ENCODE results near the gene COL1A2. TPM values are rescaled to one million over a fixed set of nuclear protein-coding genes. Genes with fewer than 3 reads are reported as not detected.

The COL1A2 gene
- polyA plus RNA-seq, 3 donors: not detected

DNA sequence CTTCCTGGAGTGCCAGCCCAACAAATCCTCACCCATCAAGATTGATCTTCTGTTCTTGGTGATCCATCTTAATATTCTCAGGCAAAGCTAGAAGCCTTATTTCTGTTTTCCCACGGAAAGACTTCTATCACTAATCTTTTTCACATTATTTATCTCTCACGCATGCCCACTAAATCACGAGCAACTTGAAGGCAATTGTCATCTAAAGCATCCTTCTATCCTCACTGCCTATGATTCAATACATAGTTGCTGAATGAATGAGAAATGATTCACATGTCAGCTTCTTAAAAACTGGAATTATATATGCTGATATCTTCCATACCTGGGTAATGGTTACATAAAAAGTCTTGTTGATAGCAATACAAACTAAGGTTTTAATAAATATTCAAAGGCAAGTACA lies 12.6 kb upstream of the COL1A2 start:
- no peak for DNase-seq
- Histone ChIP-seq H2AFZ (ENCODE audit: insufficient read depth, low read depth, low read length, poor library complexity, severe bottlenecking) (no peak overlapping the region), H3K4me3 (replicated peaks in 1 of 3; ENCODE audit: low read depth in 2 of 3, low read length in 3 of 3) (no peak overlapping the region), H4K20me1 (ENCODE audit: insufficient read depth, low read length) (no peaks in the 10 kb centered on the region), H3K4me1 (ENCODE audit: control insufficient read depth in 1 of 2, insufficient read depth in 2 of 2, low read length in 2 of 2) (no peaks in the 10 kb centered on the region), H3K4me2 (replicated peaks; ENCODE audit: extremely low read depth, low read length, poor library complexity, severe bottlenecking) (no peak overlapping the region), H3K27ac (ENCODE audit: low read depth in 1 of 2, low read length in 2 of 2) (no peak overlapping the region), H3K27me3 (ENCODE audit: control insufficient read depth in 2 of 2, insufficient read depth in 2 of 2, low read length in 2 of 2) (no peaks in the 10 kb centered on the region), H3K9me3 (replicated peaks in 1 of 2; ENCODE audit: control insufficient read depth in 1 of 2, insufficient read depth in 1 of 2, low read length in 2 of 2) (no peaks in the 10 kb centered on the region), H3K79me2 (ENCODE audit: insufficient read depth, low read length) (no peaks in the 10 kb centered on the region), H3K36me3 (replicated peaks in 1 of 2; ENCODE audit: control insufficient read depth in 1 of 2, insufficient read depth in 2 of 2, low read length in 2 of 2) (no peaks in the 10 kb centered on the region), H3K9ac (ENCODE audit: insufficient read depth, low read length, poor library complexity, severe bottlenecking) (no peak overlapping the region)
- intact Hi-C loops (cut with micrococcal nuclease): no loop called here
- H3K27ac Mint-ChIP-seq: no peak overlapping the region
- no peaks in the 10 kb centered on the region for H3K9me3 Mint-ChIP-seq
- no peaks in the 10 kb centered on the region for H3K4me1 Mint-ChIP-seq
- TF ChIP-seq, protein P1, sequence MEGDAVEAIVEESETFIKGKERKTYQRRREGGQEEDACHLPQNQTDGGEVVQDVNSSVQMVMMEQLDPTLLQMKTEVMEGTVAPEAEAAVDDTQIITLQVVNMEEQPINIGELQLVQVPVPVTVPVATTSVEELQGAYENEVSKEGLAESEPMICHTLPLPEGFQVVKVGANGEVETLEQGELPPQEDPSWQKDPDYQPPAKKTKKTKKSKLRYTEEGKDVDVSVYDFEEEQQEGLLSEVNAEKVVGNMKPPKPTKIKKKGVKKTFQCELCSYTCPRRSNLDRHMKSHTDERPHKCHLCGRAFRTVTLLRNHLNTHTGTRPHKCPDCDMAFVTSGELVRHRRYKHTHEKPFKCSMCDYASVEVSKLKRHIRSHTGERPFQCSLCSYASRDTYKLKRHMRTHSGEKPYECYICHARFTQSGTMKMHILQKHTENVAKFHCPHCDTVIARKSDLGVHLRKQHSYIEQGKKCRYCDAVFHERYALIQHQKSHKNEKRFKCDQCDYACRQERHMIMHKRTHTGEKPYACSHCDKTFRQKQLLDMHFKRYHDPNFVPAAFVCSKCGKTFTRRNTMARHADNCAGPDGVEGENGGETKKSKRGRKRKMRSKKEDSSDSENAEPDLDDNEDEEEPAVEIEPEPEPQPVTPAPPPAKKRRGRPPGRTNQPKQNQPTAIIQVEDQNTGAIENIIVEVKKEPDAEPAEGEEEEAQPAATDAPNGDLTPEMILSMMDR (IDR thresholded peaks at IDR 0.05): no peak
- no peaks in the 10 kb centered on the region for H3K27me3 Mint-ChIP-seq (ENCODE audit: low read depth in 3 of 3)
- no peaks in the 10 kb centered on the region for H3K36me3 Mint-ChIP-seq
- H3K4me3 Mint-ChIP-seq: no peak overlapping the region
- WGBS (ENCODE audit: insufficient coverage): no CpG with 5 or more reads among the region's 3 CpGs

DNA sequence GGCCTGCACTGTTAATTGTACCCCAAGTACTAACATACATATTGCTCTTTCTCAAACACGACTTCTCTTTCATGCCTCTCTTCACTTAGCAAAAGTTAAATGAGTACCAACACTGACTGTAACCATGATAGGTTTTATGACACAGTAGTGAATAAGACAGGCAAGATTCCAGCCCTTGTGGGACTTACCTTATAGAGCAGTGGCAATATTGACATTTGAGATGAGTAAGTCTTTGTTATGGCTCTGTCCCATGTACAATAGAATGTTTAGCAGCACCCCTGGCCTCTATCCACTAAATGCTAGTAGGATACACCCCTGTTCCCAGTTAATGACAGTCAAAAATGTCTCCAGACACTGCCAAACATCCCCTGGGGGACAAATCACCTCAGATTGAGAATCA lies 11.9 kb upstream of the COL1A2 start:
- no peak overlapping the region for H3K4me3 Mint-ChIP-seq

More for the DNA sequence above, 11.9 kb upstream of the COL1A2 start:
- Histone ChIP-seq H3K27me3 (ENCODE audit: control insufficient read depth in 2 of 2, insufficient read depth in 2 of 2, low read length in 2 of 2) (no peaks in the 10 kb centered on the region), H3K9ac (ENCODE audit: insufficient read depth, low read length, poor library complexity, severe bottlenecking) (no peak overlapping the region), H3K79me2 (ENCODE audit: insufficient read depth, low read length) (no peaks in the 10 kb centered on the region), H3K4me3 (replicated peaks in 1 of 3; ENCODE audit: low read depth in 2 of 3, low read length in 3 of 3) (no peak overlapping the region), H3K4me1 (ENCODE audit: control insufficient read depth in 1 of 2, insufficient read depth in 2 of 2, low read length in 2 of 2) (no peaks in the 10 kb centered on the region), H4K20me1 (ENCODE audit: insufficient read depth, low read length) (no peaks in the 10 kb centered on the region), H3K27ac (ENCODE audit: low read depth in 1 of 2, low read length in 2 of 2) (no peak overlapping the region), H3K9me3 (replicated peaks in 1 of 2; ENCODE audit: control insufficient read depth in 1 of 2, insufficient read depth in 1 of 2, low read length in 2 of 2) (no peaks in the 10 kb centered on the region), H3K36me3 (replicated peaks in 1 of 2; ENCODE audit: control insufficient read depth in 1 of 2, insufficient read depth in 2 of 2, low read length in 2 of 2) (no peaks in the 10 kb centered on the region), H2AFZ (ENCODE audit: insufficient read depth, low read depth, low read length, poor library complexity, severe bottlenecking) (no peak overlapping the region), H3K4me2 (replicated peaks; ENCODE audit: extremely low read depth, low read length, poor library complexity, severe bottlenecking) (no peak overlapping the region)
- DNase-seq: no peak
- H3K27me3 Mint-ChIP-seq (ENCODE audit: low read depth in 3 of 3): no peaks in the 10 kb centered on the region
- TF ChIP-seq, protein P1 (IDR thresholded peaks at IDR 0.05): no peak
- H3K9me3 Mint-ChIP-seq: no peaks in the 10 kb centered on the region
- intact Hi-C loops (cut with micrococcal nuclease): no loop called here
- no peaks in the 10 kb centered on the region for H3K4me1 Mint-ChIP-seq
- H3K27ac Mint-ChIP-seq: no peak overlapping the region
- no CpG with 5 or more reads among the region's 1 CpG for WGBS (ENCODE audit: insufficient coverage)
- H3K36me3 Mint-ChIP-seq: no peaks in the 10 kb centered on the region
